KMS-11 (cell line): ENCODE data around the gene LPIN3.

Experiments
- H2AFZ ChIP-seq: fragments of 200-600 bp; sonication (generic); 2 replicates; pipeline ENCODE4 v1.6.1; 2016; ENCODE audit warnings: antibody characterized with exemption, mixed run types, low read depth
- H3K27ac ChIP-seq: fragments of 200-600 bp; sonication (generic); 2 replicates; pipeline ENCODE4 v1.6.1; 2016; ENCODE audit warnings: mild to moderate bottlenecking, mixed run types
- H3K27me3 ChIP-seq: fragments of 200-600 bp; sonication (generic); 2 replicates; pipeline ENCODE4 v1.6.1; 2017; ENCODE audit warnings: mild to moderate bottlenecking, low read depth, mixed run types, moderate library complexity; ENCODE audit not compliant: insufficient read depth
- H3K36me3 ChIP-seq: fragments of 200-600 bp; sonication (generic); 2 replicates; pipeline ENCODE4 v1.6.1; 2017; ENCODE audit warnings: mild to moderate bottlenecking, mixed run types; ENCODE audit not compliant: insufficient read depth
- H3K4me1 ChIP-seq: fragments of 200-600 bp; sonication (generic); 2 replicates; pipeline ENCODE4 v1.6.1; 2016; ENCODE audit warnings: mild to moderate bottlenecking, low read depth, mixed run types; ENCODE audit not compliant: poor library complexity, severe bottlenecking
- H3K4me2 ChIP-seq: fragments of 200-600 bp; sonication (generic); 2 replicates; pipeline ENCODE4 v1.7.0; 2016; ENCODE audit warnings: mild to moderate bottlenecking, mixed run types
- H3K4me3 ChIP-seq: fragments of 200-600 bp; sonication (generic); IDR thresholded peaks from 2 replicates; pipeline ENCODE4 v1.6.1; 2017; ENCODE audit warnings: low read depth, low read length, mixed read lengths; ENCODE audit not compliant: insufficient read depth
- H3K79me2 ChIP-seq: fragments of 200-600 bp; sonication (generic); 2 replicates; pipeline ENCODE4 v1.6.1; 2016; ENCODE audit warnings: low read depth, mixed run types; ENCODE audit not compliant: insufficient read depth
- H3K9ac ChIP-seq: fragments of 200-600 bp; sonication (generic); 2 replicates; pipeline ENCODE4 v1.6.1; 2016; ENCODE audit warnings: mild to moderate bottlenecking, mixed run types
- H4K20me1 ChIP-seq: fragments of 200-600 bp; sonication (generic); 2 replicates; pipeline ENCODE4 v1.6.1; 2016; ENCODE audit warnings: mild to moderate bottlenecking, mixed run types; ENCODE audit not compliant: insufficient read depth
- CTCF ChIP-seq: fragments of 200-600 bp; sonication (generic); conservative IDR thresholded peaks from 2 replicates; pipeline ENCODE4 v1.6.1; 2017; ENCODE audit warnings: low read depth, mild to moderate bottlenecking, antibody characterized with exemption, low read length, moderate library complexity, mixed read lengths

The LPIN3 gene

GRCh38 chr20:41329435-41330342 lies 10.9 kb upstream of the LPIN3 start:
- Histone ChIP-seq H3K4me1 (no peaks in the 10 kb centered on the region), H3K36me3 (no peaks in the 10 kb centered on the region), H3K79me2 (no peaks in the 10 kb centered on the region), H3K9ac (no peak overlapping the region), H3K27ac (no peak overlapping the region), H2AFZ (no peak overlapping the region), H3K4me3 (no peak overlapping the region), H4K20me1 (no peaks in the 10 kb centered on the region), H3K27me3 (no peaks in the 10 kb centered on the region), H3K4me2 (no peak overlapping the region)
- no peak for TF ChIP-seq CTCF

DNA sequence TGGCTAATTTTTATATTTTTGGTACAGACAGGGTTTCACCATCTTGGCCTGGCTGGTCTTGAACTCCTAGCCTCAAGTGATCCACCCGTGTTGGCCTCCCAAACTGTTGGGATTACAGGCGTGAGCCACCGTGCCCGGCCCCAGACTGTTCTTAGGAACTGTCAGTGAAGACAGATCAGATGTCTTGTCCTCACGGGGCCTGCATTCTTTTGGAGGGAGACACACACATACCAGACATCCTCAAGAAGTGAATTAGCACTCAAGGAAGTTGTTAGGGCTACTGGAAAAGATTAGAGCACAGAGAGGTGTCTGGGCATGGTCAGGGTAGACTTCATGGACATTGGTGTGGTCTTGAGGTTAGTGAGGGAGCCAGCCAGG lies 10.3 kb upstream of the LPIN3 start:
- Histone ChIP-seq H3K4me2 (no peak overlapping the region), H3K36me3 (no peaks in the 10 kb centered on the region), H3K9ac (no peak overlapping the region), H4K20me1 (no peaks in the 10 kb centered on the region), H3K79me2 (no peaks in the 10 kb centered on the region), H3K4me1 (no peaks in the 10 kb centered on the region), H3K27ac (no peak overlapping the region), H2AFZ (no peak overlapping the region), H3K27me3 (no peaks in the 10 kb centered on the region), H3K4me3 (no peak overlapping the region)
- no peak for TF ChIP-seq CTCF

DNA sequence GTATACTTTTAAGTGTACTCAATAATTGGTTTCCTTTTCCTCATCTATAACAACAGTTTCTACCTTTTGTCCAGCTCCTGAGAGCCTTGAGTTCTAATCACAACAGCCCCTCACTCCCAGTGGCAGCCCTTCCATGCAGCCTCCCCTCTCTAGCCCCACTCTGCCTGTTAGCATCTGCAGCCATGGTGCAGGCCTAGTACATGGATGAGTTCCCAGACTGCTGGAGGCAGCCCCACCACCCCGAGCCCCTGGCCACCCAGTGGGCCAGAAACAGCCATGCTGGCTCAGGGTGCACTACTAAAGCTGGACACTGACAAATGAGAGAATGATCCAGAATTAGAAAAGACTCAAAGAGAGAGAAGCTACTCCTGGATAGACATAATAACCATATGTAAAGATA lies 9.7 kb upstream of the LPIN3 start:
- no peak for TF ChIP-seq CTCF
- Histone ChIP-seq H3K36me3 (no peaks in the 10 kb centered on the region), H3K9ac (no peak overlapping the region), H3K4me2 (no peak overlapping the region), H3K4me3 (no peak overlapping the region), H3K79me2 (no peaks in the 10 kb centered on the region), H4K20me1 (no peaks in the 10 kb centered on the region), H3K27ac (no peak overlapping the region), H2AFZ (no peak overlapping the region), H3K27me3 (no peaks in the 10 kb centered on the region), H3K4me1 (no peaks in the 10 kb centered on the region)

DNA sequence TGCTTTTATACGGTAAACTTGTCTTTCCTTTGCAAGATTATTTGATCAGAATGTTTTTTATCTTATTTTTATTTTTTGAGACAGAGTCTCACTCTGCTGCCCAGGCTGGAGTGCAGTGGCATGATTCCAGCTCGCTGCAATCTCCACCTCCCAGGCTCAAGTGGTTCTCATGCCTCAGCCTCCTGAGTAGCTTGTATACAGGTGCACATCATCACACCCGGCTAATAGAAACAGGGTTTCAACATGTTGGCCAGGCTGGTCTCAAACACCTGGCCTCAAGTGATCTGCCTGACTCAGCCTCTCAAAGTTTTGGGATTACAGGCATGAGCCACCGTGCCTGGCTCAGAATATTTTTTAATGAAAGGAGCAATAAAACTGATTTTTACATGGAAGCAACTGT lies 8.9 kb upstream of the LPIN3 start:
- H3K9ac ChIP-seq, result no peak overlapping the region
- H3K4me3 ChIP-seq, result no peak overlapping the region

More for the DNA sequence above, 8.9 kb upstream of the LPIN3 start:
- Histone ChIP-seq H3K4me2 (no peak overlapping the region), H2AFZ (no peak overlapping the region), H3K27me3 (no peaks in the 10 kb centered on the region), H4K20me1 (no peaks in the 10 kb centered on the region), H3K4me1 (no peaks in the 10 kb centered on the region), H3K79me2 (no peaks in the 10 kb centered on the region), H3K36me3 (no peaks in the 10 kb centered on the region), H3K27ac (no peak overlapping the region)
- no peak for TF ChIP-seq CTCF
